Sigmoid colon (tissue), 4 donors: ENCODE data around the gene TMC2.

Experiments
- EP300 ChIP-seq, 4 donors: sonication (generic); formaldehyde crosslinking; IDR thresholded peaks; one replicate each; pipeline ENCODE4 v1.6.1; 2017; ENCODE audit warnings: antibody characterized with exemption in 4 of 4
- POLR2A ChIP-seq, 2 donors: fragments of 450-650 bp; IDR thresholded peaks; one replicate each; pipeline ENCODE4 v1.6.1; 2016; ENCODE audit warnings: antibody characterized with exemption in 2 of 2, mild to moderate bottlenecking in 2 of 2, moderate library complexity in 2 of 2
- POLR2AphosphoS5 ChIP-seq, 4 donors: sonication (generic); formaldehyde crosslinking; IDR thresholded peaks; one replicate each; pipeline ENCODE4 v1.6.1; 2017; ENCODE audit warnings: antibody characterized with exemption in 4 of 4
- TF ChIP-seq, protein P1 (sequence below), 4 experiments: fragments of 450-650 bp in 3 of 4; fragments of 200-600 bp in 1 of 4; IDR thresholded peaks; one replicate each; pipeline ENCODE4 v1.5.1; 2016 to 2019; ENCODE audit warnings: antibody characterized with exemption in 4 of 4, mild to moderate bottlenecking in 3 of 4, moderate library complexity in 2 of 4

DNA sequence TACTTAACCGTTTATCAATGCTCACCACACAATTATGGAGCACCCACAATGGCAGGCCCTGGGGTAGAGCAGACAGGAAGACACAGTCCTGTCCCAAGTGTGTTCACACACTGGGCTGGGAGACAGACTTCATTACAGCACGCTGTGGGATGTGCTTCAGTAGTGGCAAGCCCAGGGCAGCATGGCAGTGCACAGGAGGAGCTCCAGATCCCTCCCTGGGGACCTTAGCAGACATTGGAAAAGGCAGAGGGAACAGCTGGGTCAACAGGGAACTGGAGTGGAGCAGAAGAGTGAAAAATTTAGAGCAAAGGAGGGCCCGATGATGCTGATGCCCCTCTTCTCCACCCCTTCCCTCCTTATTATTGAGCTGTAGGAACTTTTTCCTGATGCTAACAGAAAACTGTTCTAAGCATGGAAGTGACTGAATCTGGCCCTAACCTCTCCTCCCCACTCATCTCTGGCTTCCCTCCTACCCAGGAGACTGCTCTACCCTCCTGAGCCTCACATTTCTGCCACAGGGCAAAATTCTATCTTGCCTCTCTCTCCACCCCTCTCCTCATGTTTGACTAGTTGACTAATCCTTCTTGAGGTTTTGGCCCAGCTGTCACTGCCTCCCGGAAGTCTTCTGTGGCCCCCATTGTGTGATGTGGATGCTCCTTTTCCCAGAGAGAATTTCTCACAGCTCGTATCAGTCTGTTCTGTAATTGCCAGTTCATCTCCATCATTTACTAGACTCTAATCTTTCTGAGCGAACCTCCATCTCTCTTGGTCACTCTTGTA is 74.8 kb downstream of the TMC2 start:
- TF ChIP-seq POLR2A (IDR thresholded peaks at IDR 0.05) (no peak), POLR2AphosphoS5 (IDR thresholded peaks at IDR 0.05) (no peak), EP300 (IDR thresholded peaks at IDR 0.05) (no peak)
- TF ChIP-seq, protein P1, sequence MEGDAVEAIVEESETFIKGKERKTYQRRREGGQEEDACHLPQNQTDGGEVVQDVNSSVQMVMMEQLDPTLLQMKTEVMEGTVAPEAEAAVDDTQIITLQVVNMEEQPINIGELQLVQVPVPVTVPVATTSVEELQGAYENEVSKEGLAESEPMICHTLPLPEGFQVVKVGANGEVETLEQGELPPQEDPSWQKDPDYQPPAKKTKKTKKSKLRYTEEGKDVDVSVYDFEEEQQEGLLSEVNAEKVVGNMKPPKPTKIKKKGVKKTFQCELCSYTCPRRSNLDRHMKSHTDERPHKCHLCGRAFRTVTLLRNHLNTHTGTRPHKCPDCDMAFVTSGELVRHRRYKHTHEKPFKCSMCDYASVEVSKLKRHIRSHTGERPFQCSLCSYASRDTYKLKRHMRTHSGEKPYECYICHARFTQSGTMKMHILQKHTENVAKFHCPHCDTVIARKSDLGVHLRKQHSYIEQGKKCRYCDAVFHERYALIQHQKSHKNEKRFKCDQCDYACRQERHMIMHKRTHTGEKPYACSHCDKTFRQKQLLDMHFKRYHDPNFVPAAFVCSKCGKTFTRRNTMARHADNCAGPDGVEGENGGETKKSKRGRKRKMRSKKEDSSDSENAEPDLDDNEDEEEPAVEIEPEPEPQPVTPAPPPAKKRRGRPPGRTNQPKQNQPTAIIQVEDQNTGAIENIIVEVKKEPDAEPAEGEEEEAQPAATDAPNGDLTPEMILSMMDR (IDR thresholded peaks at IDR 0.05), result no peak
